NCI-H146 treated with DMSO at 0.1 percent for 48 hours (cell line): ENCODE measurements around the gene ARL14EP.

Experiments used
- DNase-seq: peaks from one replicate; lab custom pipeline; 2025; ENCODE audit not compliant: unreplicated experiment; lab: John Stamatoyannopoulos, UW

ARL14EP gene

GRCh38 chr11:30368394-30368793, 45.5 kb downstream of the ARL14EP start:
- DNase-seq, result no peak

DNA sequence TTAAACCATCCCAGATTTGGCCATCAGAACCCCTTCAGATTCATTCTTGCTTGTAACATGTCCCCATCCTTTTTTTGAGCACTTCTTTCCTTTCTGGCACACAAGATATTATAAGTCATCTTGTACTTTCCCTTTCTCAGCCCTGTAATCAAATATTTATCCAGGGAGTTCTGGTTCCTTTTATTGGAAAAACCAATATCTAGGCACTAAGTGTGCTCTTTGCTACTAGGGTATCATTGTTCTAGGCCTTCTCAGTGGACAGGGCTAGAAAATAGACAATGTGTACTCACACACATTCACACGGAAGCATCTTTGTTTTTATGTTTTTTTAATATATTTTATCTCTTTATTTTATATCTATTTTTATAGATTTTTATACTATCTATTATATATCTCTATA, 47.3 kb downstream of the ARL14EP start:
- DNase-seq, result no peak

DNA sequence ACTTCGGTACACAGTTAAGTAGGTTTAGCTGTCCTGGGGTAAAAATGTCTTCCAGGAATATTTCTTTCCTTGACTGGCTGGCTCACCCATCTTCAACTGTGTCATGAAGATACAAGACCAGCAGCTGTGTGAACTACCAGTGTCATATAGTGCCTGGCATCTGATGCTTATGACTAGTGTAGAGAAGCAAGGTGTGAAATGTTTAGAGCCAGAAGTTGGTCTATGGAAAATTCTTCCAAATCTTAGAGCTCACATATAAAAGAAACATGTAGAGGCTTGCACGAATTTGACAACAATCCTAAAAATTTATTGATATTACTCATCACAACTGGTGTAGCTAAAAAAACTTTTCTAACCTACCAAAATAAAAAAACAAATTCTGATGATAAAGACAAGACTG, 54.4 kb downstream of the ARL14EP start:
- DNase-seq, result no peak

GRCh38 chr11:30380846-30381245, 57.9 kb downstream of the ARL14EP start:
- DNase-seq, result no peak

GRCh38 chr11:30381879-30382278, 59.0 kb downstream of the ARL14EP start:
- DNase-seq, result no peak
